ENCODE results near the gene NRP1. TPM values are rescaled to one million over a fixed set of nuclear protein-coding genes. Genes with fewer than 3 reads are reported as not detected.

NRP1 gene
- polyA plus RNA-seq, 2 of the 4 experiments (the other 2 are of a cell fraction): 121 to 259 TPM

DNA sequence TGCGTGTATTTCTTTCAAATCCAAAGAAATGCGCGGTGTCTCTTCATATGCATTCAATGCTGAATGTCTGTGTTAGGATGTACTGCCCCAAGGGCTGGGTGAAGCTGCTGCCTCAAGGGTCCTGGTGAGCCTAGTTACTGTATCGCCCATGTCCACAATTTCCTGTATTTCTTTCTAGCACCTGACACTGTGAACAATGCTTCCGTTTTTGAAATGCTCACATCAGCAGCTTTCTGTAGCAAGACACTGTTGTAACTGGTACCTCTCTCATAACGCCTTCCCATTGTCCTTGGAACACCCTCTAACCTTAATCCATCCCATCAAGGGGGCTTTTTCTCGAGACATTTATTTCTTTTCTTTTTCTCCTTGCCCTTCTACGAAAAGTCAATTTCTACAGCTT is 25.1 kb downstream of the NRP1 start:
- DNase-seq (ENCODE audit: low read depth in 1 of 2, low spot score in 1 of 2) (no peak), ATAC-seq (no peak), FAIRE-seq (no peak)
- TF ChIP-seq EHMT2 (IDR thresholded peaks at IDR 0.05; ENCODE audit: low read depth) (no peak), MAFK (IDR thresholded peaks at IDR 0.05; ENCODE audit: partially characterized antibody) (peak; percentile 14), ZFP36 (IDR thresholded peaks at IDR 0.05; ENCODE audit: borderline replicate concordance, partially characterized antibody) (no peak), USF2 (IDR thresholded peaks at IDR 0.05) (no peak), CHD2 (IDR thresholded peaks at IDR 0.05; ENCODE audit: low read length, partially characterized antibody) (no peak), CTCF (IDR thresholded peaks at IDR 0.05) (no peak), ATOH8 (CRISPR knock-in tag; IDR thresholded peaks at IDR 0.05; ENCODE audit: low read depth) (no peak)
- 96% methylated on average over 8 of the region's 8 CpGs for WGBS (ENCODE audit: missing lambda C conversion rate)
- H3K4me3 ChIP-seq: no peak overlapping the region
- ChIA-PET CTCF (interaction anchor here (0.9 kb wide), 1 partner anchor 22 kb away, joined by 3 read pairs; no protein-coding TSS in a partner anchor), POLR2A (no interaction called here)
- no peak overlapping the region for H3K27ac ChIP-seq
- H3K4me1 ChIP-seq: peaks cover 52% of the 10 kb centered on the region
- no peak overlapping the region for H3K4me2 ChIP-seq
- no peaks in the 10 kb centered on the region for H3K9me3 ChIP-seq

DNA sequence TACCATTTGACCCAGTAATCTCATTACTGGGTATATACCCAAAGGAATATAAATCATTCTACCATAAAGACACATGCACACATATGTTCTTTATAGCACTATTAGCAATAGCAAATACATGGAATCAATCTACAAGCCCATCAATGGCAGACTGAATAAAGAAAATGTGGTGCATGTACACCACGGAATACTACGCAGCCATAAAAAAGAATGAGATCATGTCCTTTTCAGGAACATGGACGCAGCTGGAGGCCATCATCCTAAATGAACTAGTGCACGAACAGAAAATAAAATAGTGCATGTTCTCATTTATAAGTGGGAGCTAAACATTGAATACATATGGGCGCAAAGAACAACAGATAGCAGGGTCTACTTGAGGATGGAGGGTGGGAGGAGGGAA is 26.6 kb downstream of the NRP1 start:
- FAIRE-seq (no peak), ATAC-seq (no peak), DNase-seq (ENCODE audit: low read depth in 1 of 2, low spot score in 1 of 2) (no peak)
- no peak overlapping the region for H3K4me3 ChIP-seq
- ChIA-PET POLR2A (no interaction called here), CTCF (no interaction called here)
- 97% methylated on average over 5 of the region's 5 CpGs for WGBS (ENCODE audit: missing lambda C conversion rate)
- H3K27ac ChIP-seq: no peak overlapping the region
- peaks cover 58% of the 10 kb centered on the region for H3K4me1 ChIP-seq
- no peak for TF ChIP-seq MAFK (IDR thresholded peaks at IDR 0.05; ENCODE audit: partially characterized antibody)
- TF ChIP-seq KDM1A (IDR thresholded peaks at IDR 0.05; ENCODE audit: low read depth): peak; percentile 88; the same call in 1 of the 2 replicates
- TF ChIP-seq HDAC2 (IDR thresholded peaks at IDR 0.05): peak; percentile 89
- no peak overlapping the region for H3K4me2 ChIP-seq
- H3K9me3 ChIP-seq: no peaks in the 10 kb centered on the region

DNA sequence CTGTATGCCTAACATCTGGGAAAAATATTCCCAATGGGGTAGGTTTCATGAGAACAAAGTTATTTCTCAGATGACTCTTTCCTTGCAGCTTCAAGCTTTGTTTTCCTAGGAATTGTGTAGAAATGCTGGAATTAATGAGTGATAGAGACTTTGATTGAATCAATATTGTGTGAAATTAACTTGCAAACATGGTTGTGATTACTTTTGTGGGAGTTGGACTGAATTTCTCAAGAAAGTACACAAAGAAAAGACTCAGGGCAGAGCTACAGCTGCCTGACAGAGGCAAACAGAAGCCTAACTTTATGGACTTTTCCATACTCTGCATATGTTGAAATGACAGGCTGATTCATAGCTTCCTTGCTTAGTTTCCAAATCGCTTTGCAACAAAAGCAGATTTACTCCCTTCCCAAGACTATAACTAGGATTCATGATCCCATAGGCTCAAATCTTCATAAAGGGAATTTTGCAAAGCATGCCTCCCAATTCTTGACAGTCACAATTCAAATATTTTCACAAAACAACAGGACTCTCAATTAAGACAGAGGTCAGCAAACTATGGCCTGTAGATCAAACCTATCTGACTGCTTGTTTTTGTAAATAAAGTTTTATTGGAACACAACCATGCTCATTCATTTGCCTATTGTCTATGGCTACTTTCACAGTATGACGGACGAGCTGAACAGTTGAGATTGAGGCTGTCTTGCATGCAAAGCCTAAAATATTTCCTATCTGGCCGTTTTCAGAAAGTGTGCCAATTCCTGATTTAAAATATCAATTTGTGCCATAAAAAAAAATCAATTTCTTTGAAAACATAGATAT is 27.6 kb downstream of the NRP1 start:
- Histone ChIP-seq H3K4me3 (no peak overlapping the region), H3K27ac (peak overlapping the region; percentile 52 to 59), H3K4me1 (peaks cover 67% of the 10 kb centered on the region), H3K4me2 (peak overlapping the region; percentile 51), H3K9me3 (no peaks in the 10 kb centered on the region)
- TF ChIP-seq, protein P1, sequence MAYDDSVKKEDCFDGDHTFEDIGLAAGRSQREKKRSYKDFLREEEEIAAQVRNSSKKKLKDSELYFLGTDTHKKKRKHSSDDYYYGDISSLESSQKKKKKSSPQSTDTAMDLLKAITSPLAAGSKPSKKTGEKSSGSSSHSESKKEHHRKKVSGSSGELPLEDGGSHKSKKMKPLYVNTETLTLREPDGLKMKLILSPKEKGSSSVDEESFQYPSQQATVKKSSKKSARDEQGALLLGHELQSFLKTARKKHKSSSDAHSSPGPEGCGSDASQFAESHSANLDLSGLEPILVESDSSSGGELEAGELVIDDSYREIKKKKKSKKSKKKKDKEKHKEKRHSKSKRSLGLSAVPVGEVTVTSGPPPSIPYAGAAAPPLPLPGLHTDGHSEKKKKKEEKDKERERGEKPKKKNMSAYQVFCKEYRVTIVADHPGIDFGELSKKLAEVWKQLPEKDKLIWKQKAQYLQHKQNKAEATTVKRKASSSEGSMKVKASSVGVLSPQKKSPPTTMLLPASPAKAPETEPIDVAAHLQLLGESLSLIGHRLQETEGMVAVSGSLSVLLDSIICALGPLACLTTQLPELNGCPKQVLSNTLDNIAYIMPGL (CRISPR knock-in tag; IDR thresholded peaks at IDR 0.05; ENCODE audit: borderline replicate concordance): peak; percentile 37; the same call in 1 of the 2 replicates
- TF ChIP-seq CEBPB (IDR thresholded peaks at IDR 0.05) (peak; percentile 68 to 70; a peak in 2 of 4 replicates), MAFK (IDR thresholded peaks at IDR 0.05; ENCODE audit: partially characterized antibody) (no peak), ZSCAN20 (CRISPR knock-in tag; IDR thresholded peaks at IDR 0.05) (0 out of 2 replicates have a peak, but pooled peaks have one; percentile 43), EP300 (IDR thresholded peaks at IDR 0.05) (peak; percentile 23 to 49; a peak in 2 of 5 replicates), HOXA7 (CRISPR knock-in tag; IDR thresholded peaks at IDR 0.05) (0 out of 2 replicates have a peak, but pooled peaks have one; percentile 23), FOSL2 (IDR thresholded peaks at IDR 0.05) (no peak; the same call in 1 of the 2 replicates), FOSL2 (CRISPR knock-in tag; IDR thresholded peaks at IDR 0.05) (peak; percentile 75), GATA3 (IDR thresholded peaks at IDR 0.05; ENCODE audit: borderline replicate concordance) (peak; percentile 63; the same call in 1 of the 2 replicates), JUN (IDR thresholded peaks at IDR 0.05) (peak in 1 of 2 experiments; percentile 36; a peak in 1 of 5 replicates), CBX8 (IDR thresholded peaks at IDR 0.05) (no peak)
- FAIRE-seq: peak; percentile 86
- 45% methylated on average over 4 of the region's 4 CpGs for WGBS (ENCODE audit: missing lambda C conversion rate)
- ATAC-seq: peak in 1 of 2 experiments; percentile 78; a peak in 3 of 6 replicates
- ChIA-PET POLR2A (interaction anchor here (0.6 kb wide), 1 partner anchor 1062 kb away, joined by 3 read pairs; no protein-coding TSS in a partner anchor), CTCF (interaction anchor here (1.0 kb wide), 2 partner anchors 63 to 1332 kb away, joined by 3 to 5 read pairs; no protein-coding TSS in a partner anchor)
- DNase-seq (ENCODE audit: low read depth in 1 of 2, low spot score in 1 of 2): peak in 1 of 2 experiments; percentile 76
